Neural progenitor cell (in vitro differentiated cells): ENCODE data around the gene PCDHGB6.

ENCODE experiments used
- EZH2 ChIP-seq: fragments of 200-600 bp; sonication (generic); IDR thresholded peaks from 2 replicates; pipeline ENCODE4 v1.6.1; 2017; ENCODE audit warnings: antibody characterized with exemption, mild to moderate bottlenecking, moderate library complexity
- EZH2phosphoT487 ChIP-seq: fragments of 200-600 bp; sonication (generic); IDR thresholded peaks from 2 replicates; pipeline ENCODE4 v1.6.1; 2017; ENCODE audit warnings: antibody characterized with exemption
- TF ChIP-seq, protein P1 (sequence below): fragments of 200-600 bp; sonication (generic); IDR thresholded peaks from 2 replicates; pipeline ENCODE4 v1.5.1; 2017; ENCODE audit warnings: antibody characterized with exemption, mild to moderate bottlenecking

DNA sequence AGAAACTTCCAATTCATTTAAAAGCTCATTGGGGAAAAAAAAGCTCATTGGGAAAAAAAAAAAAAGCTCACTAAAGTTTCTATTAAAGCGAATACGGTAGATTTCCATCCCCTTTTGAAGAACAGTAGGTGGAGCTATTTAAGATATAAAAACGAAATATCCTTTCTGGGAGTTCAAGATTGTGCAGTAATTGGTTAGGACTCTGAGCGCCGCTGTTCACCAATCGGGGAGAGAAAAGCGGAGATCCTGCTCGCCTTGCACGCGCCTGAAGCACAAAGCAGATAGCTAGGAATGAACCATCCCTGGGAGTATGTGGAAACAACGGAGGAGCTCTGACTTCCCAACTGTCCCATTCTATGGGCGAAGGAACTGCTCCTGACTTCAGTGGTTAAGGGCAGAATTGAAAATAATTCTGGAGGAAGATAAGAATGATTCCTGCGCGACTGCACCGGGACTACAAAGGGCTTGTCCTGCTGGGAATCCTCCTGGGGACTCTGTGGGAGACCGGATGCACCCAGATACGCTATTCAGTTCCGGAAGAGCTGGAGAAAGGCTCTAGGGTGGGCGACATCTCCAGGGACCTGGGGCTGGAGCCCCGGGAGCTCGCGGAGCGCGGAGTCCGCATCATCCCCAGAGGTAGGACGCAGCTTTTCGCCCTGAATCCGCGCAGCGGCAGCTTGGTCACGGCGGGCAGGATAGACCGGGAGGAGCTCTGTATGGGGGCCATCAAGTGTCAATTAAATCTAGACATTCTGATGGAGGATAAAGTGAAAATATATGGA, 22.7 kb downstream of the PCDHGB6 start, which contains the start of gene PCDHGA12:
- no peak for TF ChIP-seq EZH2
- TF ChIP-seq, protein P1, sequence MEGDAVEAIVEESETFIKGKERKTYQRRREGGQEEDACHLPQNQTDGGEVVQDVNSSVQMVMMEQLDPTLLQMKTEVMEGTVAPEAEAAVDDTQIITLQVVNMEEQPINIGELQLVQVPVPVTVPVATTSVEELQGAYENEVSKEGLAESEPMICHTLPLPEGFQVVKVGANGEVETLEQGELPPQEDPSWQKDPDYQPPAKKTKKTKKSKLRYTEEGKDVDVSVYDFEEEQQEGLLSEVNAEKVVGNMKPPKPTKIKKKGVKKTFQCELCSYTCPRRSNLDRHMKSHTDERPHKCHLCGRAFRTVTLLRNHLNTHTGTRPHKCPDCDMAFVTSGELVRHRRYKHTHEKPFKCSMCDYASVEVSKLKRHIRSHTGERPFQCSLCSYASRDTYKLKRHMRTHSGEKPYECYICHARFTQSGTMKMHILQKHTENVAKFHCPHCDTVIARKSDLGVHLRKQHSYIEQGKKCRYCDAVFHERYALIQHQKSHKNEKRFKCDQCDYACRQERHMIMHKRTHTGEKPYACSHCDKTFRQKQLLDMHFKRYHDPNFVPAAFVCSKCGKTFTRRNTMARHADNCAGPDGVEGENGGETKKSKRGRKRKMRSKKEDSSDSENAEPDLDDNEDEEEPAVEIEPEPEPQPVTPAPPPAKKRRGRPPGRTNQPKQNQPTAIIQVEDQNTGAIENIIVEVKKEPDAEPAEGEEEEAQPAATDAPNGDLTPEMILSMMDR = no peak
- no peak for TF ChIP-seq EZH2phosphoT487
